ENCODE data around the gene BLTP2.
"Not testable (repeated sequence)": the region's sequence is repeated elsewhere in the genome, so short reads cannot be mapped to it uniquely, and the experiment has no call there.

The BLTP2 gene

GRCh38 chr17:28645576-28645939 lies 600 bp upstream of the BLTP2 start:
- DNase-seq, result no peak

- DNase-seq, result peak; percentile 38
Observed at GRCh38 chr17:28643983-28644786, 773 bp downstream of the BLTP2 start.

GRCh38 chr17:28641579-28641978 lies 3.4 kb downstream of the BLTP2 start:
- no peak for DNase-seq

GRCh38 chr17:28635506-28635905 lies 9.5 kb downstream of the BLTP2 start:
- no peak for DNase-seq

- DNase-seq, result no peak
Observed at GRCh38 chr17:28634206-28634865, 10.6 kb downstream of the BLTP2 start.

GRCh38 chr17:28626818-28627217 lies 18.1 kb downstream of the BLTP2 start:
- DNase-seq, result no peak

- no peak for DNase-seq
Observed at GRCh38 chr17:28624148-28624547, 20.8 kb downstream of the BLTP2 start.

- no peak for DNase-seq
Observed at GRCh38 chr17:28623696-28624095, 21.3 kb downstream of the BLTP2 start.

- no peak for DNase-seq
Observed at GRCh38 chr17:28622186-28622585, 22.8 kb downstream of the BLTP2 start.

GRCh38 chr17:28620010-28620409 lies 24.9 kb downstream of the BLTP2 start:
- DNase-seq, result no peak

GRCh38 chr17:28618464-28618863 lies 26.5 kb downstream of the BLTP2 start:
- no peak for DNase-seq

- DNase-seq, result no peak
Observed at GRCh38 chr17:28616281-28616680, 28.7 kb downstream of the BLTP2 start.

- DNase-seq, result no peak
Observed at GRCh38 chr17:28615260-28615940, 29.6 kb downstream of the BLTP2 start.

GRCh38 chr17:28613931-28614381 lies 31.0 kb downstream of the BLTP2 start, which contains the start of gene RSKR:
Gene RSKR (minus strand): TSS chr17:28614185. CDS start chr17:28614161, 24 bp downstream.
- no peak for DNase-seq

- DNase-seq, result peak; percentile 9
Observed at GRCh38 chr17:28612936-28613872, 31.8 kb downstream of the BLTP2 start.

- DNase-seq, result no peak
Observed at GRCh38 chr17:28612531-28612930, 32.4 kb downstream of the BLTP2 start.

- no peak for DNase-seq
Observed at GRCh38 chr17:28610376-28610775, 34.6 kb downstream of the BLTP2 start.

GRCh38 chr17:28604031-28604430 lies 40.9 kb downstream of the BLTP2 start:
- not testable (repeated sequence) for DNase-seq

GRCh38 chr17:28599311-28600184 lies 45.4 kb downstream of the BLTP2 start:
- peak; percentile 61 for DNase-seq

- peak; percentile 95 for DNase-seq
Observed at GRCh38 chr17:28598799-28599310, 46.1 kb downstream of the BLTP2 start, which contains the start of gene SPAG5. Gene SPAG5 (minus strand): TSS chr17:28599025. CDS start chr17:28598946, 79 bp downstream.

GRCh38 chr17:28598389-28598788 lies 46.6 kb downstream of the BLTP2 start:
- no peak for DNase-seq
